DOHH2 (cell line): ENCODE data around the gene FAM181B.
A peak's percentile ranks its signal among the peaks of the same experiment; 100 is the strongest.

ENCODE experiments used
- H3F3A ChIP-seq: fragments of 200-600 bp; sonication (generic), shearing (Covaris generic); 2 replicates; pipeline ENCODE4 v1.6.0; 2016; ENCODE audit warnings: antibody characterized with exemption, mild to moderate bottlenecking; ENCODE audit not compliant: control insufficient read depth, insufficient read depth
- H3K27ac ChIP-seq: fragments of 200-600 bp; sonication (generic); 2 replicates; pipeline ENCODE4 v1.5.1; 2014; ENCODE audit warnings: low read depth, mild to moderate bottlenecking, low read length, moderate library complexity
- H3K27me3 ChIP-seq: fragments of 200-600 bp; sonication (generic); 2 replicates; pipeline ENCODE4 v1.6.1; 2014; ENCODE audit warnings: mild to moderate bottlenecking, low read length, mixed read lengths; ENCODE audit not compliant: control insufficient read depth
- H3K36me3 ChIP-seq: fragments of 200-600 bp; sonication (generic); 2 replicates; pipeline ENCODE4 v1.6.1; 2014; ENCODE audit warnings: mild to moderate bottlenecking, low read length, moderate library complexity, mixed read lengths; ENCODE audit not compliant: control insufficient read depth
- H3K4me1 ChIP-seq: fragments of 200-600 bp; sonication (generic); 2 replicates; pipeline ENCODE4 v1.6.1; 2014; ENCODE audit warnings: mild to moderate bottlenecking, low read length, mixed read lengths; ENCODE audit not compliant: control insufficient read depth
- H3K4me2 ChIP-seq: fragments of 200-600 bp; sonication (generic); 2 replicates; pipeline ENCODE4 v1.6.0; 2014; ENCODE audit warnings: mild to moderate bottlenecking, low read length, moderate library complexity
- H3K4me3 ChIP-seq: fragments of 200-600 bp; sonication (generic); 2 replicates; pipeline ENCODE4 v1.5.1; 2014; ENCODE audit warnings: mild to moderate bottlenecking, low read length, mixed read lengths
- H3K79me2 ChIP-seq: fragments of 200-600 bp; sonication (generic); 2 replicates; pipeline ENCODE4 v1.6.1; 2014; ENCODE audit warnings: mild to moderate bottlenecking, low read length, mixed read lengths; ENCODE audit not compliant: control insufficient read depth
- H3K9me2 ChIP-seq: fragments of 200-600 bp; sonication (generic); replicated peaks from 2 replicates; pipeline ENCODE4 v1.6.1; 2014; ENCODE audit warnings: mild to moderate bottlenecking, low read length, mixed read lengths; ENCODE audit not compliant: control insufficient read depth
- H3K9me3 ChIP-seq: fragments of 200-600 bp; sonication (generic); 2 replicates; pipeline ENCODE4 v1.6.1; 2014; ENCODE audit warnings: antibody characterized with exemption, low read length, mixed read lengths; ENCODE audit not compliant: control insufficient read depth, insufficient read depth
- H4K20me1 ChIP-seq: fragments of 200-600 bp; sonication (generic); 2 replicates; pipeline ENCODE4 v1.6.0; 2014; ENCODE audit warnings: low read depth, mild to moderate bottlenecking, antibody characterized with exemption, low read length, moderate library complexity; ENCODE audit not compliant: control insufficient read depth, insufficient read depth
- CTCF ChIP-seq: fragments of 200-600 bp; sonication (generic); IDR thresholded peaks from one replicate; pipeline ENCODE4 v1.5.1; 2014; ENCODE audit warnings: antibody characterized with exemption, mild to moderate bottlenecking, low read depth, low read length; ENCODE audit not compliant: poor library complexity, severe bottlenecking
- EZH2phosphoT487 ChIP-seq: fragments of 200-600 bp; sonication (generic); IDR thresholded peaks from 2 replicates; pipeline ENCODE4 v1.6.1; 2017; ENCODE audit warnings: borderline replicate concordance, mild to moderate bottlenecking, antibody characterized with exemption, low read length, moderate library complexity, mixed read lengths

The FAM181B gene

GRCh38 chr11:82703796-82704195 is 29.9 kb downstream of the FAM181B start:
- H3K27me3 ChIP-seq: peaks cover 5% of the 10 kb centered on the region
- H3K4me1 ChIP-seq: no peaks in the 10 kb centered on the region
- no peak overlapping the region for H3K4me3 ChIP-seq
- H4K20me1 ChIP-seq: no peaks in the 10 kb centered on the region; the same call in 1 of the 2 replicates
- H3K9me3 ChIP-seq: no peaks in the 10 kb centered on the region
- H3K9me2 ChIP-seq: no peaks in the 10 kb centered on the region
- H3F3A ChIP-seq: no peaks in the 10 kb centered on the region
- H3K27ac ChIP-seq: no peak overlapping the region
- H3K79me2 ChIP-seq: no peaks in the 10 kb centered on the region
- TF ChIP-seq EZH2phosphoT487 (no peak), CTCF (no peak)
- no peaks in the 10 kb centered on the region for H3K36me3 ChIP-seq
- no peak overlapping the region for H3K4me2 ChIP-seq

- Histone ChIP-seq H3K27ac (no peak overlapping the region), H3K4me3 (no peak overlapping the region), H3F3A (no peaks in the 10 kb centered on the region), H3K27me3 (peaks cover 5% of the 10 kb centered on the region), H3K79me2 (no peaks in the 10 kb centered on the region), H3K4me2 (no peak overlapping the region), H3K36me3 (no peaks in the 10 kb centered on the region), H4K20me1 (no peaks in the 10 kb centered on the region; the same call in 1 of the 2 replicates), H3K9me2 (no peaks in the 10 kb centered on the region), H3K4me1 (no peaks in the 10 kb centered on the region), H3K9me3 (no peaks in the 10 kb centered on the region)
- TF ChIP-seq EZH2phosphoT487 (no peak), CTCF (no peak)
Measured at GRCh38 chr11:82703226-82703625, 30.4 kb downstream of the FAM181B start.

GRCh38 chr11:82701847-82702520 is 31.7 kb downstream of the FAM181B start:
- no peak overlapping the region for H3K4me2 ChIP-seq
- H3K9me2 ChIP-seq: no peaks in the 10 kb centered on the region
- no peak overlapping the region for H3K4me3 ChIP-seq
- no peaks in the 10 kb centered on the region; the same call in 1 of the 2 replicates for H4K20me1 ChIP-seq
- H3K4me1 ChIP-seq: no peaks in the 10 kb centered on the region
- no peaks in the 10 kb centered on the region for H3F3A ChIP-seq
- H3K79me2 ChIP-seq: no peaks in the 10 kb centered on the region
- H3K9me3 ChIP-seq: no peaks in the 10 kb centered on the region
- H3K36me3 ChIP-seq: no peaks in the 10 kb centered on the region
- peaks cover 5% of the 10 kb centered on the region for H3K27me3 ChIP-seq
- no peak overlapping the region for H3K27ac ChIP-seq
- TF ChIP-seq CTCF (peak; percentile 93), EZH2phosphoT487 (no peak)
